Iris pigment epithelial cell (primary cell): ENCODE results near the gene KCND3.

Source experiments
- DNase-seq: peaks from one replicate; pipeline ENCODE4 v3.0.0-alpha.2; 2011; ENCODE audit warnings: low read depth

Gene KCND3

DNA sequence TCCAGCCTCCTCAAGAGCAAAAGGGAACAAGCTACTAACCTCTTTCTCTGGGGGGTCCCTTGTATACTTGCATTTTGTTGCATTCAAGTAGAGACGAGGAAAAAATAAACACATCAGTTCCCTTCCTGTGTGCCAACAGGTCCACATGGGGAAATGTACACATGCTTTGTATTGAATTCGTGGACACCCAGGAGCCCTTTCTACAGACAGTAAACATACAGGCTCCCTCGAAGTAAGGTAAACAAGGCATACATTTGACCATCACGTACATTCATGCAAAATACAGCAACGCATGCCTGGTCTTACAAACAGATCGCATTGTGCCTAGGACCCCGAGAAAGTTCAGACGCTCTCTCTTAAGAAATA lies 1.1 kb downstream of the KCND3 start:
- no peak for DNase-seq

- DNase-seq = no peak
Measured at GRCh38 chr1:111987502-111987901, 2.0 kb downstream of the KCND3 start.

DNA sequence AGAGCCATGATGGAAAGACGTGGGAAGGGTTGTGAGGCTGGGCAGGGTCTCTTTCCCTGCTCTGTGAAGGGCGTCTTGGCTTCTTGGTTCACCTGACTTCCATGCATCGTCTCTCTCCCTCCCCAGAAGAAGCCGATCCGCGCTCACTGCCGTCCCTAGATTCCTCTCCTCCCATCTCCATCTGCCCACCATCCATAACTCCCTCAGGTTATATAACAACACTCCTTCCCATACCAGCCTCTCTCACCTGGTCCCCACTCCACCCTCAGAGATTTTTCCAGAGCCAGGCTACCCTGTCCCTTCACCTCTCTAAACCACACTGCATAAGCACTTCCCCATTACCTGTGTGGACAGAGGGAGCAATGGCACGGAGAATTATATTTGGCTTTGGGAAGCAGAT lies 6.0 kb downstream of the KCND3 start:
- no peak for DNase-seq

- DNase-seq = no peak
Measured at GRCh38 chr1:111982428-111982827, 7.0 kb downstream of the KCND3 start.

- no peak for DNase-seq
Measured at GRCh38 chr1:111981871-111982270, 7.6 kb downstream of the KCND3 start.

DNA sequence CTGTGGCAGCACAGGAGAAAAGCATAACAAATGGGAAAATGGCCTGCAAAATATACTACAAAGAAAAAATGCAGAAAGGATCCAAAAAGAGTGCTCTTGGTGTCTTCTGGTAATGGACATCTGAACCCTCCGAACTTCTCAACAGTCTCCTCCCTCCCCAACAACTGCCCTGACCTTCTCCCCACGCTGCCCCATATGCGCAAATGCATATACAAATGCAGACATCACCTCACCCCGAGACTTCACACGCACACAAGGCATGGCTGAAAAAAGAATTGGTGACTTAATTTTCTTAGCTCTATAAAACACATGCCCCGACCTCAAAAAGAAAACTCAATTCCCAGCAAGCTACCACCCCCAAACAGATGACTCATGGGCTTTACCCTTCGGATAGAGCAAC lies 8.4 kb downstream of the KCND3 start:
- DNase-seq = no peak

GRCh38 chr1:111980686-111981085 lies 8.8 kb downstream of the KCND3 start:
- no peak for DNase-seq

DNA sequence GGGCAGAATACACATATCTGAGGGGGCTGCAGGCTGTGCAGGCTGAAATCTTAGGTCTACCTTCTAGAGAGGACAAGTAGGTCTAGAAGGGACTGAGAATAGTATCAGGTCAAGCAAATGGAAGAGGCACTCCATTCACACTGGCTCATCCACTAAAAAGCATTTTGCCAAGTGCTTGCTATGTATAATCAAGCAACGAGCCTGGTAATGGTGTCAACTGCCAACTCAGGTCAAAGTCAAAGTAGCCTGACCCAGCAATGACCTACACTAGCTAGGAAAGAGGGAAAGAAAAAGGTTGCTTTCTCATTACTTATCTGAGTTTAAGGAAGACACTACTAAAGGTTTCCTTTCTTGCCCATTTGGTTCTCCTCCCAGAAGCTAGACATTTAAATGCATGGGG lies 10.8 kb downstream of the KCND3 start:
- DNase-seq = no peak

GRCh38 chr1:111977378-111977777 lies 12.1 kb downstream of the KCND3 start:
- no peak for DNase-seq

- DNase-seq = no peak
Measured at GRCh38 chr1:111976842-111977241, 12.6 kb downstream of the KCND3 start.

GRCh38 chr1:111976332-111976731 lies 13.1 kb downstream of the KCND3 start:
- no peak for DNase-seq

DNA sequence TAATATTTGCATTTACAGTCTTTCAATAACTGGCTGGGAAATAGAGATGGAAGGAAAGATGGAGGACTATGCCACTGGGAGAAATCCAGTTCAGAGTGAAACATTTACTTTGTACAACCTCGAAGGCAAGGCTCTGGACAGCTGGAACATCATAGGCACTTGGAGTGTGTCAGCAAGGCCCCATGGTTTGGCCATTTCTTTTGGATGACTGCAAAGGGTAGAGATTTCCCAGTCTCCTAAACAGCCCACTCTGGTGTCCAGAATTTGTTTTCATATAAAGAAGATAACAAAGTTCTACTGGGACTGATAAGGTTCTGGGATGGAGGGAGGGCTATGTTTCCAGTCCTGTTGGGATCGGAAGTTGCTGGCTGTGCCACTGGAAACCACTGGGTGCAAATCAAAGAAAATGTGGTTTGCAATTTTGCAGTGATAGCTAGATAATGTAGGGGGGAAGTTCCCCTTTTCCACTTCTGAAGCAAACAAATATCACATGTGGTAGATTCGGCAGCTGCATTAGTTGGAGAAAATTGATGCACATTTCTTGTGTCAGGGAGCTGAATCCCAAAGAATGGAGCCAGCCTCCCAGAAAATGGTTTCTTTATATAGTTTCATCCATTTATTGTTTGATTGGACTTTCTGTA lies 16.2 kb downstream of the KCND3 start:
- DNase-seq = no peak

- DNase-seq = no peak
Measured at GRCh38 chr1:111971396-111971795, 18.1 kb downstream of the KCND3 start.

- DNase-seq = no peak
Measured at GRCh38 chr1:111968511-111968910, 21.0 kb downstream of the KCND3 start.

DNA sequence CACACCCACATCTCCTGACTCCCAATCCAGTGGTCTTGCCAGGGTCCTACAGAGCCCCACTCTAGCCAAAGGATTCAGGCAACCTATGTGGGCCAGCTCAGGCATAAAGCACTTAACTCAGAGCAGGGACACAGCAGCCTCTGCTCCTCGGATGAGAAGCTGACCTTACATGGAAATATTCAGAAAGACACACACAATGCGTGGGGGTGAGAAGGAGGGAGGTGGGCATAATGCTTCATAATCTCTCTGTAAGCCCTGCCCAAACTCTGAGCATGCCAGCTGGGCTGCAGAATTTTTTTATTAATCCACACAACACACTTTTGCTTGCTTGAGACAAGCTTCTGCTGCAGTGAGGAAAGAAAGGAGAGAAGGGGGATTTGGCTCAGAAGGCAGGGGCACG lies 21.6 kb downstream of the KCND3 start:
- DNase-seq = no peak

- DNase-seq = no peak
Measured at GRCh38 chr1:111967067-111967690, 22.3 kb downstream of the KCND3 start.

DNA sequence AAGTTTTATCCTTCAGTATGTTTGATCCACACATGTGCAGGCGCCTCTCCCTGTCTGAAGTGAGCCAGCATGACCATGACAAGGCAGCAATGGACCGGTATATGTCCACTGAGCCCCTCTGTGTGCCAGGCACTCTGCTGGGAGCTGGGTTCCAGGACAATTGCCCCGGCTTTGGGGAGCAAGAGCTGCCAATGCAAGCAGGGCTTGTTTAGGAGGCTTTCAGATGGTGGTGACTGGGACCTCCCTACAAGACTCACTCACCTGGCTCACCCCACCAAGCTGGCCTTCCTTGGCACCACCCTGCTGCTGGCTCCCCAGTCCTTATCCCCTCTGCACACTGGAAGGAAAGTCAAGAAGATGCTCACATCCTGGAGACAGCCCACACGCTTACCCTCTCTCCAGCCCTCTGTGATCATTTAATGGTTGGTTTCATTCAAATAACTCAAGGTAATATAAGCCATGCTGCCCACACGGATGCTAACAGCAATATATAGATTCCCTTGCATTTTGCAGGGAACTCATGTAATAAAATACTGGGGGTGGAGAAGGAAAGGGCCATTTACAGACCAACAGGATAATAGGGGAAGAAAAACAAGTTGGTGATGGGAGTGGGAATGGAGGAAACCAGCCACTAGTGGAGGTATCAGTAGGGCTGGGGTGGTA lies 23.6 kb downstream of the KCND3 start:
- no peak for DNase-seq

DNA sequence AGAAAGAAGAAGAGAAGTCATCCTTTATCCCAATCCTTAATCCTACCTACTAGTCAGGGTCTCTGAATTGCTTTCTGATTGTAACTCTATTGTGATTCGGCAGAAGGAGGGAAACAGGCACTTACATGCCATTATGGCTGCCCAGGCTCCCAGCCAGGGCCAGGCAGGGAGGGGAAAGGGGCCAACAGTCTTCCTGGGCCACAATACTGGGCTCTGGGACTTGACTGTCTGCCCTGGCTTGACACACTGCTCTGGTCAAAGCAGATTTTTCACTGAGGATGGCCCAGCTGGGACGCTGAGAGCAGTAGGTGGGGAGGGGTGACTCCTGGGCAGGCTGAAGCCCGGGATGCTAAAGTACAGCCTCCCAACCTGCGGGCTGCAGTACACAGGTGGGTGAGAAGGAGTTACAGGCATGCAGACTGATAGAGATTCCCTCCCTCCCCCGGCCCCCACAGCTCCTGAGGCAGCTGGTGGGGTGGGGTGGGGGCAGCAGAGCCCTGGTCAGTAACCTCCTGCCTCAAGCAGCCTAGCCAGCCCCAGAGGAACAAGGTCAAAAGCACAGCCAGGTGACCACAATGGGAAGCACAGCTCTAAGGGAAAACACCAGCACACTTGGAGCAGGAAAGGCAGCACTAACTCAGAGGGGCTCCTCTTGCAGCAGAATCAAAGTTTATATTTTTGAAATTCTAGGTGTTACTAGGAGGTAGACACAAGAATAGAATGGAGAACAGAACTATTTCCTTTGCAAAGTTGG lies 25.3 kb downstream of the KCND3 start:
- no peak for DNase-seq

DNA sequence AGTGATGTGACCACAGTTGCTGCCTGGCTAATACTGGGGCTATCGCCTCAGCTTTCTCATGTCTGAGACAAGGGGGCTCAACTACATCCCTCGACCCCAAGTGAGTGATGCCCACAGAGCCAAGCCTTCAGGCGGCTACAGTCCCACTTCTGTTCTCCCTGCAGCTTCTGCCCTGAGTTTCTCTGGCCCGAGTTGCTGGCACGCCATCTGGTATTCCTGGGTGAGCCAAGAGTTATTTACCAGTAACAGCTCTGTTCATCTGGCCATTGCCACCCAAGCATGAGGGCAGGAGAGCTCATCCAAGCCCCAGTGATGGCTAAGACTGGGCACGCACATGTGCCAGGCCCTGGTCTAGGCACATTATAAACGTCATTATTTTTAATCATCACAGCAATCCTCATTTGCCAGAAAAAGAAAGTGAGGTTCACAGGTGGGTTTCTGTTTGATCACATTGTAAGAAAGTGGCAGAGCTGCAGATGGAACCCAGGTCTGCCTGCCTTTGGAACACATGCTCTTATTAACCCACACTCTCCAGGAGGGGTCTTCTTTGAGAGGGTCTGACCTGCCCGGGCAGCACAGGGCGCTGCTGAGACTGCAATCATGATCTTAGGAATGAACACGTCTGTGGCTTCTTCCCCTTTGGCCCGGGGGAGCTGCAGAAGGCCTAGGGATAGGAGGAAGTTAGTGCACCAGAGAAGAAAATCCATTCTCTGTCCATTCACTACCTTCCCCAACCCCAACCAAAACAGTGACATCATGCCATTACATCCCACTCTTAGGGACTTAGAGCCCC lies 27.5 kb downstream of the KCND3 start:
- DNase-seq = no peak

- DNase-seq = no peak
Measured at GRCh38 chr1:111961016-111961415, 28.5 kb downstream of the KCND3 start.

DNA sequence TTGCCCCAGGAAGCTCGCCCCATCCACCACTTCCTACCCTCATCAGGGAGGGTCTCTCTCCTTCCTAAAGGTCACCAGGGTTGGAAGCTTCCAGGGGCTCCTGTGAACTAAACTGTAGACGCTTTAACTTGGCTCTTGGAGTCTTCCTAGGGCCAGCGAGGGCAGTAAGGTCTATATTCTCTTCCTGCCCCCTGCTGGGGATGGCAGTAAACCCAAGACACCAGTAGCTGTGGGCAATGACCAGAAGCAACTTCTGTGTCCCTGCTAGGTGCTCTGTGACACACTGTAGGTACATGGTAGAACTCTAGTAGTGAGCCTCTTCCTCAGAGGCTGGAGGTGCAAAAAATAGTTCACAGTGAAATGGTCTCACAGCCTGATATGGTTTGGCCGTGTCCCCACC lies 30.0 kb downstream of the KCND3 start:
- DNase-seq = no peak

GRCh38 chr1:111958851-111959250 lies 30.6 kb downstream of the KCND3 start:
- DNase-seq = no peak
